WERI-Rb-1 (cell line): ENCODE data around the gene POU2F2.

ENCODE experiments used
- DNase-seq: peaks from one replicate; pipeline ENCODE4 v3.0.0-alpha.2; 2020
- H3K27ac ChIP-seq: fragments of 250-450 bp; sonication (Bioruptor Pico); 2 replicates; pipeline ENCODE4 v1.5.1; 2020; ENCODE audit warnings: mild to moderate bottlenecking, moderate library complexity
- H3K27me3 ChIP-seq: fragments of 250-450 bp; sonication (Bioruptor Pico); 2 replicates; pipeline ENCODE4 v1.5.1; 2021; ENCODE audit warnings: mild to moderate bottlenecking, low read depth, moderate library complexity; ENCODE audit not compliant: insufficient read depth, severe bottlenecking
- H3K36me3 ChIP-seq: fragments of 250-450 bp; sonication (Bioruptor Pico); 2 replicates; pipeline ENCODE4 v1.5.1; 2020; ENCODE audit warnings: mild to moderate bottlenecking, moderate library complexity
- H3K4me3 ChIP-seq: 2 replicates; pipeline ENCODE4 v1.5.1; 2011; ENCODE audit warnings: low read depth, mild to moderate bottlenecking, control low read depth, low read length
- H3K9me3 ChIP-seq: fragments of 250-450 bp; sonication (Bioruptor Pico); 2 replicates; pipeline ENCODE4 v1.5.1; 2021; ENCODE audit warnings: mild to moderate bottlenecking, moderate library complexity; ENCODE audit not compliant: severe bottlenecking
- CTCF ChIP-seq: IDR thresholded peaks from 2 replicates; pipeline ENCODE4 v1.5.1; 2011; ENCODE audit warnings: low read depth, mild to moderate bottlenecking, control low read depth, inconsistent platforms, low read length

POU2F2 gene

DNA sequence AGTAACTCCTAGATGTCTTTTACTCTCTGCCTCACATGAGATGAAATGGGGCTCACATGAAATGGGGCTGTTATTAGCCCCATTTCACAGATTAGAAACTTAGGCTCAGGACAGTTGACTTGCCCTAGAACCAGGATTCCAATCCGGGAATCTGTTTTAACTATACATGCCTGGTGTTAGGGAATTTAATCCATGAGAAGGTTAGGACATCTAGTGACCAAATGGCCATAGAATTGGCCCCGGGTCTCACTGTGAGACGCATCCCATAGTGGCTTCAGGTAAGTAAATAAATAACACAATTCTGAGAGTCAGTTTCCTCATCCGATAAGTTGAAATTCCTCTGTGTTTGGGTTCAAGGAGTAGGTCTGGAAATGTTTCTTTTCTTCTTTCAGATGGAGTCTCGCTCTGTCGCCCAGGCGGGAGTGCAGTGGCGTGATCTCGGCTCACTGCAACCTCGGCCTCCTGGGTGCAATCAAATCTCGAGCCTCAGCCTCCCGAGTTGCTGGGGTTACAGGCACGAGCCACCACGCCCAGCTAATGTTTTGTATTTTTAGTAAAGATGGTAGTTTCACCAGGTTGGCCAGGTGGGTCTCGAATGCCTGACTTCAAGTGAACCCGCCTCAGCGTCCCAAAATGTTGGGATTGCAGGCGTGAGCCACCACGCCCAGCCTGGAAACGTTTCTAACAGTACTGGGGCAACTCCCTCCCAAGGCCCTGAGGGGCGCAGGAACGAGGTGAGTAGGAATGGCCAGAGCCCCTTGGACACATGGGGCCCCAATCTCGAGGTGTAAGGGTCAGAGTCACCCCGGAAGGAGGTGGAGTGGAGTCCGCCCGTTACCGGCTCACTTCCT, 57.5 kb downstream of the POU2F2 start:
- no peak for DNase-seq
- peaks cover 16% of the 10 kb centered on the region for H3K36me3 ChIP-seq
- H3K9me3 ChIP-seq: no peaks in the 10 kb centered on the region
- peak overlapping the region; percentile 55 for H3K4me3 ChIP-seq
- TF ChIP-seq CTCF: no peak
- H3K27ac ChIP-seq: peak overlapping the region; percentile 94
- no peaks in the 10 kb centered on the region for H3K27me3 ChIP-seq

- Histone ChIP-seq H3K27ac (no peak overlapping the region), H3K4me3 (no peak overlapping the region), H3K36me3 (peaks cover 3% of the 10 kb centered on the region; the same call in 1 of the 2 replicates), H3K9me3 (no peaks in the 10 kb centered on the region), H3K27me3 (no peaks in the 10 kb centered on the region)
- TF ChIP-seq CTCF: no peak
- no peak for DNase-seq
Observed at GRCh38 chr19:42071247-42071646, 61.0 kb downstream of the POU2F2 start.

GRCh38 chr19:42069619-42070351, 62.5 kb downstream of the POU2F2 start, which contains the start of gene GRIK5:
Gene GRIK5 (minus strand): TSS chr19:42070206. CDS start chr19:42065770, 4,436 bp downstream.
- Histone ChIP-seq H3K36me3 (peaks cover 6% of the 10 kb centered on the region), H3K4me3 (peak within 1 kb of the TSS; percentile 55), H3K27ac (peak within 1 kb of the TSS; percentile 82), H3K9me3 (no peaks in the 10 kb centered on the region), H3K27me3 (no peaks in the 10 kb centered on the region)
- peak; percentile 48 for DNase-seq
- no peak for TF ChIP-seq CTCF

DNA sequence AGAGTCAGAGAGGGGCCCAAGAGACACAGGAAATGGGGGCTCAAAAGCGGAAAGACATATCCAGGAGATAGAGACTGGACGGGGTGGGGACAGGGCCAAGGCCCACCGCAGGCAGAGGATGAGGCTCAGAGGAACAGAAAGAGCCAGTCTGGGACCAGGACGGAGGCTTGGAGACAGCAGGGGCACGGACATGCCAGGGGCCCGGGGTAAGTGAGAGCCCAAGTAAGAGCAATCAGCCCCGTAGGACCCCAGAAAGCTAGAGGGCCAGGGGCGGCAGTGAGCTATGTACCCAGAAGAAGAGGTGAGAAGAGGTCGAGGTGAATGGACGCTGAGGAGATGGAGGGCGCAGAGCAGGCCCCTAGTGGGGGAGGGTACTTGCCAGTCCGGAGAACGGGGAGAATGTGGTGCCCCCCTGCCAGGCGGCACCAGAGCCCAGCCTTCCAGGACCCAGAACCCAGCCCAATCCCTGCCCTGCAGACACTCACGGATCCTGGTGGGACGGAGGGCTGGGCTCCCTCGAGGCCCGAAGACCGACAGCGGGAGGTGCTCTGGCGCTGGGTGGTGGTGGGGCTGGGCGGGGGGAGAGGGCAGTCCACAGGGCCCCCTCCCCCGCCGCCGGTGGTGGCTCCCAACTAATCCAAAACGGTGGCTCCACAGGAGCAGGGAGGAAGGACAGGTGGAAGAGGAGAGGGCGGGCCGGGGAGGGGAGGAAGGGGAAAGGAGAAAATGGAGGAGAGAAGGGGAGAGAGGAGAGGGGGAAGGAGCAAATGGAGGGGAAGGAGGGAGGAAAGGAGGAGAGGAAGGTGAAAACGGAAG, 63.3 kb downstream of the POU2F2 start:
- H3K27me3 ChIP-seq: no peaks in the 10 kb centered on the region
- H3K9me3 ChIP-seq: no peaks in the 10 kb centered on the region
- H3K36me3 ChIP-seq: peaks cover 11% of the 10 kb centered on the region
- TF ChIP-seq CTCF: no peak
- H3K27ac ChIP-seq: peak overlapping the region; percentile 82
- DNase-seq: peak; percentile 62
- peak overlapping the region; percentile 55 for H3K4me3 ChIP-seq

DNA sequence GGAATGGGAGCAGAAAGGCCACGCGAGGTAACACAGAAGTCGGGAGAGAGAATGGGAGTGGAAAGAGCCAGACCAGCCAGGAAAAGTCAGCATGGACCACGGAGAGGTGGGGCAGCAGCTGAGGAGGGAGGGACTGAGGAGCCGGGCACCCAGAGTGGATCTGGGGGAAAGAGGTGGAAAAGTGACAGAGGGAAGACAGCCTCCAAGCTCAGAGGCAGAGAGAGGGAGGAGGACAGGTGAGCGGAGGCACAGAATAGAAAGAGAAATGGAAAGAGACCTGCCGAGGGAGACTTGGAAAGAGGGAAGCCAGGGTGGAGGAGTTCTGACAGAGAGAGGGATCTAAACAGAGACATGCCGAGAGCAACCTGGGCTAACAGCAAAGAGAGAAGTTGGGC, 63.9 kb downstream of the POU2F2 start:
- TF ChIP-seq CTCF: no peak
- Histone ChIP-seq H3K4me3 (peak overlapping the region; percentile 55), H3K27ac (peak overlapping the region; percentile 82), H3K36me3 (peaks cover 16% of the 10 kb centered on the region), H3K9me3 (no peaks in the 10 kb centered on the region), H3K27me3 (no peaks in the 10 kb centered on the region)
- DNase-seq: no peak
